ENCODE data around the gene SCAMP1. TPM values are rescaled to one million over a fixed set of nuclear protein-coding genes. Genes with fewer than 3 reads are reported as not detected.
"Not testable (repeated sequence)": the region's sequence is repeated elsewhere in the genome, so short reads cannot be mapped to it uniquely, and the experiment has no call there.

Gene SCAMP1, protein sequence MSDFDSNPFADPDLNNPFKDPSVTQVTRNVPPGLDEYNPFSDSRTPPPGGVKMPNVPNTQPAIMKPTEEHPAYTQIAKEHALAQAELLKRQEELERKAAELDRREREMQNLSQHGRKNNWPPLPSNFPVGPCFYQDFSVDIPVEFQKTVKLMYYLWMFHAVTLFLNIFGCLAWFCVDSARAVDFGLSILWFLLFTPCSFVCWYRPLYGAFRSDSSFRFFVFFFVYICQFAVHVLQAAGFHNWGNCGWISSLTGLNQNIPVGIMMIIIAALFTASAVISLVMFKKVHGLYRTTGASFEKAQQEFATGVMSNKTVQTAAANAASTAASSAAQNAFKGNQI
- total RNA-seq, result 33.6 and 47.2 TPM in 2 replicates

DNA sequence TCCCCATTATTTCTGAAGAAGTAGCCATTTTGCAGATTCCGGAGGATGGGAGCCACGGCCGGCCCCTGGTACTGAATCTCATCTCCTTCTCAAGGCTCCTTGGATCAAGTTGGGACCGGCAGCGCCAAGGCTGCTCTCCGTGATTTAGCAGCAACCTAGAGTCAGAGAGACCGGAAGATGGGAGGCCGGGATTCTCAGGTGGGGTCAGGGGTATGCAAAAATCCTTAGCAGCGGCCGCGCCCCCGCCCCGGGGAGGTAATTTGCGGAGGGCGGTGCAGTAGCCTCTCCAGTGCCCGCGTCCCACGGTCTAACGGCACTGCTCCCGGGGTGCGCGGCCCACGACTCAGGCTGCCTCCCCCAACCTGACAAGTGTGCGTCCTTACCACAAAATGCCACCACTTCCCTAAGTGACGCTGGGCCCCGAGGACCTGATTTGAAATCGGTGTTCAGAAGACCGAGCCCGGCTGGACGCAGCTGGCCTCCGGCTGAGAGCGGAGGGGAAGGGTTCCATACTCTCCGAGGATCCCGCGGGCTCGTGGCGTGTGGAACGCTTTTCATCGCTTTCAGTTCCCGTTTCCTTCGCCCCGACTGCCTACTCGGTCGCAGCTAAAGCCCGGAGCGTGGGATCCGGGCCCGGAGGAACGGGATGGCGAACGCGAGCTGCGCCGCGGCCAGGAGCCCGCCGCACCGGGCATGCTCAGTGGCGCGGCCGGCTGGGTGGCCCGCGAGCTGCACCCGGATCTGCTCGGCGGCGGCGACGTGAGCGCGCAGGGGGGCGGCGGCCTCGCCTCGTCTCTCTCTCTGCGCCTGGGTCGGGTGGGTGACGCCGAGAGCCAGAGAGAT lies at the start of gene SCAMP1:
TSS of gene SCAMP1 (plus strand) at position 787 of the 843 bp plus-strand sequence. CDS start at position 842, 55 bp downstream.
- peak; percentile 96 for DNase-seq (ENCODE audit: low read depth in 2 of 2)

DNA sequence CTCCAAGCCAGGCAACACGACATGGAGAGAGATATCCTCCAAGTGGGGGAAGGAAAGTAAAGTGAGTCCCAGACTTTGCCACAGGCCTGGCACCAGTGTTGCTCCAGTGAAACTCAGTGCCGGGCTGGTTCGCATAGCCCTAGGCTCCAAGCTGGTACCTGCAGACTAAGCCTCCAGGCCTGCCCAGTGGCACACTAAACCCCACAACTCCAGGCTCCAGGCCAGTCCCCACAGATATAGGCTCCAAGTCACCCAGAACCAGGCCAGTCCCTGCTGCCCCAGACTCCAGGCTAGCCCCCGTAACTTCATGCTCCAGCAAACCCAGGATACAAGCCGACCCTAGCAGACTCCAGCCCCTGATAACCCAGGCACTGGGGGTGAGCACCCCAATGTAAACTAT lies 42.9 kb upstream of the SCAMP1 start:
- DNase-seq (ENCODE audit: low read depth in 2 of 2), result no peak

DNA sequence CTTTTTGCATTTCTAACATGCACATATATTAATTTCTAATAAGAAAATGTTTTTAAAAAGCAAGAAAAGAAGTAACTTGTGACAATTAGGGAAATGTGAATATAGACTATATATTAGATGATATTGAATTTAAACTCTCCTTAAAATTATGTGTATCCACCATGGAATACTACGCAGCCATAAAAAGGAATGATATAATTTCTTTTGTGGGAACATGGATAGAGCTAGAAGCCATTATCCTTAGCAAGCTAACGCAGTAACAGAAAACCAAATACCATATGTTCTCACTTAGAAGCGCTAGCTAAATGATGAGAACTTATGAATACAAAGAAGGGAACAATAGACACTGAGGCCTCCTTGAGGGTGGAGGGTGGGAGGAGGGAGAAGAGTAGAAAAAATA lies 42.1 kb upstream of the SCAMP1 start:
- no peak for DNase-seq (ENCODE audit: low read depth in 2 of 2)

DNA sequence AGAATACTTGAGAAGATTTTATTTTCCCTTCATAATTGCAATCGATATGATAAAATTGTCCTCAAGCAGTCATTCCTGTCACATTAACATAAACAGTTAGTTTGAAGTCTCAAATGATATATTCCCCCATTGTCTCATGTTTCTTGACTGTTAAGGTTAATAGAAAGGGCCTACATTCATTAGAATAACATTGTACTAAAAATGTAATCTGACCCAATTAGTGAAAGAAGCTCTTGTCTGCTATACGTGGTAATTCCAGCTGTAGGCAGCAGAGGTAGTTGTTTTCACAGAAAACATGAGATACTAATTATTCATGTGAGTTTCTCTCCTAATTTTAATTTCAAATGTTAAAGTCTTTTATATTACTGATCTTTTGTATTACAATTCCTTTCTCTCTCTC lies 40.0 kb upstream of the SCAMP1 start:
- peak; percentile 60 to 71 for DNase-seq (ENCODE audit: low read depth in 2 of 2)

DNA sequence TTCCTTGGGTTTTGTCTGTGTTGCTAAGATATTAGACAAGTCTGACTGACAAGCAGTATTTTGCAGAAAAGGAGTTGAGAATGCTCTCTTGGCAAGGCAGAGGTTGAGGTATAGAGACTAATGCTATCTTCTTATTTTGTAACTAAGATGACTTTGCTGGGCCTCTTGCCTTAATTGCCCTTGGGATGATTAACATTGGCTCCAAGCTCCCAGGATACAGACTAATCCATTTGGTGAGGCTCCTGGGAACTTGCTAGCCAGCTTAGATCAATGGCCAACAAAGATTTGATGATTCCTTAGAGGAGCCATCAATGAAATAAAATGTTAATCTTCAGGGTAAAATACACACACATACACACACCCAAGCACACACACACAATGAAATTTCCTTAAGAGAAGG lies 37.2 kb upstream of the SCAMP1 start:
- no peak for DNase-seq (ENCODE audit: low read depth in 2 of 2)

DNA sequence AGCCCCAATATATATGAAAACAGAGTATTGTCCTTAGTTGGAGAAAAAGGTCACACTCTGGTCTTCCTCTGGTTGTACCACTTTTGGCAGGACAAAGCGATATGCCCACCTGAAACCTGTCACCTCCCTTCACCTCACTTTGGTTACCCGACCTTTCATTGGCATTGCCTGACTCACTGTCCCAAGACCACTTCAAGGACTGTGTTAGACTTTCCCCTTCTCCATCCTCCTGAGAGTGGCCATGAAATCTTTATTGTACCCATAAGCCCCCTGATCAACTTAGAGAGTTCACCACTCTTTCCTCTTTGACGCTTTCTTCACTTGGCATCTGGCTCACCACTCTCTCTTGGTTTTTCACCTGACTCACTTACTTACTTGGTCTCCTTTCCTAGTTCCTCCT lies 33.5 kb upstream of the SCAMP1 start:
- DNase-seq (ENCODE audit: low read depth in 2 of 2), result no peak

DNA sequence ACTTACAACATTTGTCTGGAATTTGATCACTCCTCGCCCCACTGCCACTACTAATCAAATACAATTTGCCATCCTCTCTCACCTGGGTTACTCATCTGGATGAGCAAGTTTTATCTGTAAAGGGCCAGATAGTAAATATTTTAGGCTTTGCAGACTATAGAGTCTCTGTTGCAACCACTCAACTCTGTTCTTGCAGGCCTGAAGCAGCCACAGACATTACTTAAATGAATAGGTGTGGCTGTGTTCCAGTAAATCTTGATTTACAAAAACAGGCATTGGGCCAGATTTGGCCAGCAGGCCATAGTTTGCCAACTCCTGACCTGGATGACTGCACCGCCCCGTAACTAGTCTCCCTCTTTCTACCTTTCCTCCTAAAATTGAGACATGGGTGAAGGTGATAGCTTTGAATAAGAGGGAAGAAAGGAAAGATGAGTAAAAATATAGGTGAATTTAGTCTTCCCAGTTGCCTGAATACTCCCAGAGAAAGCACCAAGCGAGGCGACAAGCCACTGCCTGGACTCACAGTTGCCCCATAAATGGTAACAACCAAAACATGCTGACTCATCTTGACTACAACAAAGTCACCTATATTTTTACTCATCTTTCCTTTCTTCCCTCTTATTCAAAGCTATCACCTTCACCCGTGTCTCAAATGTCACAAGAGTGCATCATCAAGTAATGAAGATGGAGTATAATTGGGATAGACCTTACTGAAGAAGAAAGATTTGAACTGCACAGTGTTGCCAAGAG lies 32.5 kb upstream of the SCAMP1 start:
- no peak for DNase-seq (ENCODE audit: low read depth in 2 of 2)

DNA sequence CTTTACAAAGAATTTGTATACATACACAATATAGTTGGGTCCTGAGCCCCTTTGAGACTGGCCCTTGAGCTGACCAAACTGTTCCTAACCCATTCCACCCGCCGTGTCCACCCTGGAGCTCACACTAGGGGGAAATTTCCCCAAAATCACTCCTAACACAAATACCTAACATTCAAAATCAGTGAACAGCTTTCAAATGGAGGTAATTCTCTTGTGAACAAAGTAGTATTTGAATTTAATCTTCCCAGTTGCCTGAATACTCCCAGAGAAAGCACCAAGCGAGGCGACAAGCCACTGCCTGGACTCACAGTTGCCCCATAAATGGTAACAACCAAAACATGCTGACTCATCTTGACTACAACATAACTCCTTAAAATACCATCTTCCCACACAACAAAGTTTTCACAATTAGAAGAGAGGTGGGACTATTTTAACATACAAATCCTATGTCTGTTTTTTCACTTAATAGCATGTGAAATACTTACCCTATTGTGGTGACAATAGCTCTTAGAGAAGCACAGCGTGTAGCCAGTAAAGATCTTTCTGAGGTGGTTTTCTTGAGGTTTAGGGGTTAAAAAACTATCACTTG lies 31.7 kb upstream of the SCAMP1 start:
- no peak for DNase-seq (ENCODE audit: low read depth in 2 of 2)

DNA sequence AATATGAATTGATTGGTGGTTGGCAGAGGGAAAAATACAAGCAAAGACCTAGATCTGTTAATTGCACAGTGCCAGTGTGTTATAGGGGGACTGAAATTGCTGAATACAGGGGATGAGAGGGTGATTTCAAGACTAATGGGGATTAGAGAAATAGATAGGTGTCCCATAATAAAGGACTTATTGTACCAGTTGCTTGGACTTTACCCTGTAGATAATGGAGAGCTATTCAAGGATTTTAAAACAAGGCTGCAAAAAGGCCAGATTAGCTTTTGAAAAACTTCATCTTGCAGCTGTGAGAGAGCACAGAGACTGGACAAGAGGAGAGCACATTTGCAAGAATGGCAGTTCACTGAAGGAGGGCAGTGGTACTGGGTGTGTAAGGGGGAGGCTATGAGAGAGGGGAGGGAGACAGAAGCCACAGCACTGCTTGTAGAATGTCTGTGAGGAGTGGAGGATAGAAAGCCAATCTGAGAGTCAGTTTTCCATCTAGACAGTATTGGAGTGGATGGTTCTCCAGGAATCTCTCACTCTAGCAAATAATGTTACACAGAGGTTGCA lies 28.8 kb upstream of the SCAMP1 start:
- no peak for DNase-seq (ENCODE audit: low read depth in 2 of 2)

DNA sequence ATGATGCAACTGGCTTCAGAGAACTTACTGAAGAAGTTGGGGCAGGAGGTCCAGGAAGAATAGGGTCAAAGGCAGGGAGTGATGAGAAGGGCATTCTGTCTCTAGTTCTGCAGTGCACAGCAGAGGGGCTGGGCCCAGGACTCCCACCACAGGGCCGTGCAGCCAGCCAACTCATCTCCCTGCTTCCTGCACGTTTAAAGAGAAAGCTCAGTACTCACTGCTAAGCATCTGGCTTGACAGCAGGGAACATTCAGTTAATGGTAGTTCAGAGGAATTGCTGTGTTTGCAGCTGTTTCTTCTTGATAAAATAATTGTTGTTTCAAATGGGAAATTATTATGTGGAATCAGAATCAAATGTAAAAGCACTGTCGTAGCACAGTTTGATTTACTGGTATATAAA lies 25.6 kb upstream of the SCAMP1 start:
- no peak for DNase-seq (ENCODE audit: low read depth in 2 of 2)

DNA sequence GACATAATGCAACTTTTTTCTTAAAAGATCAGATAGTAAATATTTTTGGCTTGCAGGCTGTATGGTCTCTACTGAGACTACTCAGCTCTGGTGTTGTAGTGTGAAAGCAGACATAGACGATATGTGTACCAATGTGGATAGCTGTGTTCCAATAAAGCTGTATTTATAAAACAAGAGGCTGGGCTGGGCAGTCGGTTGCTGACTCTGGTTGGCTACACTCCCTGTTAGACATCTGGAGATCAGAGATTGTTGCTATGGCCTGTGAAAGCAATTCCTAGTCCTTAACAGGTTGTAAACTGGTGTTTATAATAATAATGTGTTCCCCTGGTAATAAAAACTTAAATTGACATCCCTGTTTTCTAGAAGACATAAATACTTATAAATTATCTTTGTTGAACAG lies 24.4 kb upstream of the SCAMP1 start:
- no peak for DNase-seq (ENCODE audit: low read depth in 2 of 2)

DNA sequence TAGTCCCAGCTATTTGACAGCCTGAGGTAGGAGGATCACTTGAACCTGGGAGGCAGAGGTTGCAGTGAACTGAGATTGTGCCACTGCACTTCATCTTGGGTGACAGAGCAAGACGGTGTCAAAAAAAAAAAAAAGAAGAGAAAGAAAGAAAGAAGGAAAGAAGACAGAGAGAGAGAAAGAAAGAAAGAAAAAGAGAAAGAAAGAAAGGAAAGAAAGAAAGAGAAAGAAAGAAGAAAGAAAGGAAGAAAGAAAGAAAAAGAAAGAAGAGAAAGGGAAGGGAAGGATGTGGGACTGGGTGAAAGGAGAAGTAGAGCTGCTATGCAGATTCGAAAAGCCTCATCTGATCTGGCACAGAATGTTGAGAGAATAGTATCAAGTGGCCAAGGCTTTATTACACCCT lies 23.7 kb upstream of the SCAMP1 start:
- DNase-seq (ENCODE audit: low read depth in 2 of 2), result no peak

DNA sequence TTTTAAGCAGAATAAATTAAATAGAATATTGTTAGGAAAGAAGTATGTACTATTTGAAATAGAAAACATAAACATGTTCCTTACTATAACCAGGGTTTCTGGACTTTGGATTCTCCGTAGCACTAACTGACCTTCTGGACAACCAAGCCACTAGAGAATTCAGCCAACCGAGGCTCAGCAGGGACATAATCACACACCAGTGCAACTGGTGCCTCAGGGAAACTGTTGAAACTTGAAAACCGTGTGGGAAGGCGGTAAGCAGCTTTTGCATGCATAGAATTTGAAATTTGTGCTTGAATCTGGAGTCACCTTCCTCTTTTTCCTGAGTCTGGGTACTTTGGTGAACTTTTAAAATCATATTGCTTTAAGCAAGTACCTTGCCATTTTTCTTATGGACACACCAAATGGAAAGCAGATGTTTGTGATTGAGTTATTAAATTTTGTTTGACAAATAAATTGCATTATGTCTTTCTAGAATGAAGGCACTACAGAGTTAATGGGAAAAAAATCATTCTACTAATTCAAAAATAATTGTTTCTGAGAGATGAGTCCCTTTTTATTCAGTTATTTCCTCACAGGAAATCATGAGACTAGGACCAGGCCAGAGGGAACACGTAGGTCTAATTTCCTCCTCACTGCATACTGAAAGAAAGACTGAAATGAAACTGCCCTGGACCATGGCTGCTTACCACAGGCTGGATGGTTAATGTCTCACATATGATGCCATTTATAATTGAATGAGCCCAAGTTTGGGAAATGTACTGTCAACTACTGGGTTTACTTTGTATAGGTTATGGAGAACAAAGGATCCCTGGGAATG lies 20.6 kb upstream of the SCAMP1 start:
- peak; percentile 65 to 81 for DNase-seq (ENCODE audit: low read depth in 2 of 2)

DNA sequence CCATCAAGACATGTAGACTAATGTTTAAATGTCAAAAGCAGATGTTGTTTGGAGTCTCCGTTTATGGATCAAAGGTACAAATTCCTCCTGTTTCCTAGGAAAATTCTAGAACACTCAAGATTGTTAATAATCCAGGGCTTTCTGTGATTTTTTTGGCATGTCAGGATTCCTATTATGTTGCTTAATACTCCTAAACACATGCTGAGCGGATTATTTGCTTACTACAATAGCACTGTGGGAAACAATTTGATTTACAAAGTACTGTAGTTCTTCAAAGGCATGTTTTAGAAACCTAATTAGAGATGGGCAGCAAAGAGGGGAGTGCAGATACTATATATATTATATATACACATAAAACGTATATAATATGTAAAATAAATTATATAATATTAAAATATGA lies 19.0 kb upstream of the SCAMP1 start:
- no peak for DNase-seq (ENCODE audit: low read depth in 2 of 2)

DNA sequence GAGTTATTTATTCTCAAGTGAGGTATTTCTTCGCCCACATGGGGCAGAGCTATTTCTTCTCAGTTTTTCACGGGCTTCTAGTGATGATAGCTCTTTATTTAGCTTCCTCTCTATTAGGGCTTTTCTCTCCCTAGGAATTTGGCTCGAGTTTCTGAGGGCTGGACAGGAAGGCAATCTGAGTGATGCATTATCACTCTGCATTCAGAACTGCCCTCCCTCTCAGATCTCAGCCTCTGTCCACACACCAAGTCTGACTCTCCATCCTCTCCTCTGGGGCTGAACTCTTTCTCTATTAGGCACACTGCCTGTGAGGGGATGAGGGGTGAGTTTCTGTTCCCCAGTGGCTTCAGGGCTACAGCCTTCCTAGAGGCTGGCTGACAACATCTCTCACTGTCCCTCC lies 14.9 kb upstream of the SCAMP1 start:
- peak; percentile 47 to 65 for DNase-seq (ENCODE audit: low read depth in 2 of 2)

DNA sequence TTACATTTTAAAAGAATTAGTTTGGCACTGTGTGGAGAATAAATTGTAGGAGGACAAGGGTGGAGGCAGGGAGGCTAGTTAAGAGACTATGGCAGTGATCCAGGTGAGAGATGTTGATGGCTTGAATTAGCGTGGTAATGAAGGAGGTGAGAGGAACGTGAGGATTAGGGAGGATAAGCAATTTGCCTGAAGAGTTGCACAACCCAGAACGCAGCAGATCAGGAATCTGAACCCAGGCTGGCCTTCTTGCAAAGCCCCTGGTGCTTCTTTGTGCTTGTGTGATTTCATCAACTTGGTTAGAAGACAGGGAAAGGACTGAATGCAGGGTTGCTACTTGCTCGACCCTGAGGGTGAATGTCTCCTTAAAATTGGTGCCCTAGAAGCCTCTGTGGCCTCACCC lies 6.9 kb upstream of the SCAMP1 start:
- no peak for DNase-seq (ENCODE audit: low read depth in 2 of 2)

DNA sequence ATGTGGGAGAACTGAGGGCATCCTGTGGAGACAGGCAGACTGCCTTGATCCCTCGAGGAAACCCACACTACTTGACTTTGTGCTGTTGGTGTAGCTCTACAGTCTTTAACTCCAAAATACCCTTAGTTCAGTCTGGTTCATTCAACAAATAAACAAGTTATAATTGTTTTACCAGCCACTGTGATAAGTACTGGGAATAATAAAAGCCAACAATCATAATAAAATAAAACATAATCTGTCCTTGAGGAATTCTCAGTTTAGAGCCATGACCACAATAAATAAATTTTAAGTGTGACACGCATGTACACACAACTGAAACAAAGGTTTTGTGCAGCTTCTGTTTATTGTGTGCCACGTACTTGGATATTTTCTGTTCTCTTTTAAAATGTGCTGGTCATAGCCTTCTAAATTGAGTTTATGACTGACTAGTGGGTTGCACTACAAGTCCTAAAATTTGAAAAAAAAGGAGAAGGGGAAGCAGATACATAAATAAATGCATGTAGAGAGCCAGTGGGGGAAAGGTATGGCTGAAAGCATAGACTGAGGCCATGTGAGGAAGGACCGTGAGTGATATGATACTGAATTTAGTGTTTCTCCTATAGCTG lies 6.2 kb upstream of the SCAMP1 start:
- no peak for DNase-seq (ENCODE audit: low read depth in 2 of 2)

DNA sequence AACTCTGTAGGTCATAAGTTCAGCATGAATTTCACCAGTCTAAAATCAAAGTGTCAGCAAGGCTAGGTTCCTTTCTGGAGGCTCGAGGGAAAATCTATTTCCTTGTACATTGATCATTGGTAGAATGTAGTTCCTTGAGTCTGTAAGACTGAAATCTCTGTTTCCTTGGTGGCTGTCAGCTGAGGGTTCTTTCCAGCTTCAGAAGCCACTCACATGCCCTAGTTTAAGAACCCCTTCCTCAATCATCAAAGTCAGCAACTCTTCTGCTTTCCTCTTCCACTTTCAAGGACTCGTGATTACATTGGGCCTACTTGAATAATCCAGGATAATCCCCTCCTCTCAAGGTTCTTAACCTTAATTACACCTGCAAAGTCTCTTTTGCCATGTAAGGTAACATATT lies 4.9 kb upstream of the SCAMP1 start:
- DNase-seq (ENCODE audit: low read depth in 2 of 2), result no peak

DNA sequence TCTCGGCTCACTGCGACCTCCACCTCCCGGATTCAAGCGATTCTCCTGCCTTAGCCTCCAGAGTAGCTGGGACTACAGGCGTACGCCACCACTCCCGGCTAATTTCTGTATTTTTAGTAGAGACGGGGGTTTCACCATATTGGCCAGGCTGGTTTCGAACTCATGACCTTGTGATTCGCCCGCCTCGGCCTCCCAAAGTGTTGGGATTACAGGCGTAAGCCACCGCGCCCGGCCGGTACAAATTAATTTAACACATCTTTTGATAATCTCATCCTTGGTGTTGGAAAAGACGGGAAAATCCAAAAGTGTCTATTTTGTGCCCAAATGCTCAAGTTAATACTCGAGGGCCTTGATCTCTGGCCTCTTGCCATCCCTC lies 974 bp upstream of the SCAMP1 start:
- not testable (repeated sequence) for DNase-seq (ENCODE audit: low read depth in 2 of 2)

DNA sequence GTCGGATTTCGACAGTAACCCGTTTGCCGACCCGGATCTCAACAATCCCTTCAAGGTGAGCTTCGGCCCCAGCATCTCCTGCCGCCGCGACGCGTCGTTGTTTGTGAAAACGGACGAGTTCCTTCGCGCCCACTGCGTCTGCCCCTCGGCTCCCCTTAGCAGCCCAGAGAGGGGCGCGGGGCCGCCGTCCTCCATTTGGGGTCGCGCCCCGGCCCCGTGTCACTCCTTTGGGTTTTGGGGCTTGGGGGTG lies 182 bp downstream of the SCAMP1 start:
- DNase-seq (ENCODE audit: low read depth in 2 of 2), result no peak
